HG03439 (cell line): ENCODE measurements around the gene NFKBIB.
"Not testable (repeated sequence)": the region's sequence is repeated elsewhere in the genome, so short reads cannot be mapped to it uniquely, and the experiment has no call there.

ENCODE experiments used
- ATAC-seq: cut with Tn5 transposase; IDR thresholded peaks from one replicate; pipeline ENCODE4 v1.9.1; 2021; ENCODE audit warnings: mild to moderate bottlenecking, moderate library complexity; ENCODE audit not compliant: unreplicated experiment

The NFKBIB gene, protein sequence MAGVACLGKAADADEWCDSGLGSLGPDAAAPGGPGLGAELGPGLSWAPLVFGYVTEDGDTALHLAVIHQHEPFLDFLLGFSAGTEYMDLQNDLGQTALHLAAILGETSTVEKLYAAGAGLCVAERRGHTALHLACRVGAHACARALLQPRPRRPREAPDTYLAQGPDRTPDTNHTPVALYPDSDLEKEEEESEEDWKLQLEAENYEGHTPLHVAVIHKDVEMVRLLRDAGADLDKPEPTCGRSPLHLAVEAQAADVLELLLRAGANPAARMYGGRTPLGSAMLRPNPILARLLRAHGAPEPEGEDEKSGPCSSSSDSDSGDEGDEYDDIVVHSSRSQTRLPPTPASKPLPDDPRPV

DNA sequence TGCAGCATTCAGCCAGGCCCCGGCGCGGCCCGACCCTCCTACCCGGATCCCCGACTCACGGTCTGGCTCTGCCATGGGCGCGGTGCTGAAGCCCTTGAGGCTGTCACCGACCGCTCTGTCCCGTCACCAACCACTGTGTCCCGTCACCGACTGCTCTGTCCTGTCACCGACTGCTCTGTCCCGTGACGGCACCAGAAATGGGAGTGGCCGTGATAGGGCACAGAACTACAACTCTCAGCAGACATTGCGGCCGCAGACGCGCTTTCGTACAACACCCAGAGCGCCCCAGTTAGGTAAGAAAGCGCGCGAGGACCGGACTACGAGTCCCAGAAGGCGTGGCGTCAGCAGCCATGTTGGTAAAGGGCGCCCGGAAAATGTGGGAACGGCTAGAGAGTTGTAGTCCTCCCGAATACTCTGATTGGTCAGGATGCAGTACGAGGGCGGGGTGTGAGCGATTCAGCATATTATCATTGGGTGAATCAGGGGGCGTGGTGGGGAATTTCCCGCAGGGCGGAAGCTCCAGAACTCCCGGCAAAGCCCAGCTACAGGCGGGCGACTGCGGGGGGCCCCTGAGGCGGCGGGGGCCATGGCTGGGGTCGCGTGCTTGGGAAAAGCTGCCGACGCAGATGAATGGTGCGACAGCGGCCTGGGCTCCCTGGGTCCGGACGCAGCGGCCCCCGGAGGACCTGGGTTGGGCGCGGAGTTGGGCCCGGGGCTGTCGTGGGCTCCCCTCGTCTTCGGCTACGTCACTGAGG lies at the start of gene NFKBIB, which contains the start of gene SIRT2:
TSS of gene NFKBIB (plus strand) at position 523 of the 755 bp plus-strand sequence. CDS start at position 587, 64 bp downstream.
TSS of gene SIRT2 (minus strand) at position 172 of the 755 bp plus-strand sequence. CDS start at position 75, 97 bp downstream.
- peak; percentile 93 for ATAC-seq

DNA sequence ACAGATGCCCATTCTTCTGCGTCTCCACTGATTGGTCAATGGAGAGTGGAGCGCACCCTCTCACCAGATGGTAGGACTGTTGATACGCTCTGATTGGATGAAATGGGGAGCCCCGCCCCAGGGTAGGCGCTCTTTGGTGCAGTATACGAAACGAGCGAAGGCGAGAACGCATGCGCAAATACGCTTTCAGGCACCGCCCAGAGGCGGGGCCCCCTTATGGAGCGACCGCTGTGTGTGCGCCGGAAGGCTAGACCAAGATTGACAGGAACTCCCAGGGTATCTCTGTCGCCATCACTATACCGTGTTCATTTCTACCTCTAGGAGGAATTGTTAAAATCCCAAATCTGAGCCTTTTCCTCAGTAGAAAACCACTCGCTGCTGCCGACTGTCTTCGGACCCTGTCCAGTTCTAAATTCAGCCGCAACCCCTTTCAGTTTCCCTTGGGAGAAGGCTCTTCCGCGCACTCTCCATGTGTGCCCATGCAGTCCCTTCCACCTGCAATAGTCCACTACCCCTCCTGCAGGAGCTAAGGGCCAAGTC lies 49.3 kb upstream of the NFKBIB start:
- peak; percentile 76 for ATAC-seq

DNA sequence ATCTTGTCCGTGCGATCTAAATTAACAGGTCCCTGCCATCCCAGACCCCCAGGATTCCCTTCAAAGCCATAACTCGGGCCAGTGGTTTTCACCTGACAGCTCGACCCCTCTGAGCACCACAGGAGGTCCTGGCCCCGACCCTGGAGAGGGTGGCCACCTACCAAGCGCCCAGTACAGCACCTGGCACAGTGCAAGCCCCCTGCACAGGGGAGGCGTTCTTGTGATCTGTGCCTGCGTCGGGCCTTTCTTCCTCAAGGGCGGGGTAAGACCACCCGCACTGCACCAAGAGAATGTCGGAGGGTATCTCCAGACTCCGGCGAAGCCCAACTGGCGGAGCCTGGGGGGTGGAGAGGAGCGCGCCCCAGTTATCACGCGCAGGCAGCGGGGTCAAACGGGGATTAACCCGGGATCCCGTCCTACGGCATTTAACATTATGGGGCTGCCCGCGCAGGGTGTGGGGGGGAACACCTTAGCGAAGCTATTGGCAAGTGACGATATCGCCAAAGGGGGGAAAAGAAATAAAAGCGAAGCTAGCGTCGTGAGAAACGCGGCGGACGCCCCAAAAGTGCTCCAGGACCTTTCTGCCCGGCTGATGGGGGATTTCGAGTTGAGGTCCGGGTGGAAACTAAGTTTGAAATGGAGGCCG lies 48.7 kb upstream of the NFKBIB start:
- ATAC-seq = no peak

DNA sequence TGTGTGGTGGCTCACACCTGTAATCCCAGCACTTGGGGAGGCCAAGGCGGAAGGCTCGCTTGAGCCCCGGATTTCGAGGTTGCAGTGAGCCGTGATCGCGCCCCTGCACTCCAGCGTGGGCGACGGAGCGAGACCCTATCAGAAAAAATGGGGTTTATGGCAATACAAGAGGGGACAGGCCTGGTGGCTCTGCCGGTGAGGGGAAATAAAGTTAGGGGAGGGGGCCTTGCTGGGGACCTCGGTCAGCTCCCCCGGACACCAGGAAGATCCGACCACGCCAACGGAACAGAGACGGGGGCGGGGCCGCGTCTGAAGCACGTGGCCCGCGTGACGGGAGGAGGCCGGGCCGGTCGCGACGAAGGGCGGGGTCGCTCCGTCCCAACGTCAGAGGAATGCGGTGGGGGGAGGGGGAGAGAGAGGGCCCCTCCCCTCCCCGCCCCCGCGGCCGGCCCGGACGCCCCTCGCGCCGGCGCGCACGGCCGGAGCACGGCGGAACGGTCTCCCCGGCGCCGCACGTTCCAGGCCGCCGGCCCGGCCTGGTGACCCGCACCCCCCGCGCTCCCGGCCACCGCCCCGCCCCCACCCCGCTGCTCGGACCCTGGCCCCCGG lies 48.0 kb upstream of the NFKBIB start:
- peak; percentile 33 for ATAC-seq

DNA sequence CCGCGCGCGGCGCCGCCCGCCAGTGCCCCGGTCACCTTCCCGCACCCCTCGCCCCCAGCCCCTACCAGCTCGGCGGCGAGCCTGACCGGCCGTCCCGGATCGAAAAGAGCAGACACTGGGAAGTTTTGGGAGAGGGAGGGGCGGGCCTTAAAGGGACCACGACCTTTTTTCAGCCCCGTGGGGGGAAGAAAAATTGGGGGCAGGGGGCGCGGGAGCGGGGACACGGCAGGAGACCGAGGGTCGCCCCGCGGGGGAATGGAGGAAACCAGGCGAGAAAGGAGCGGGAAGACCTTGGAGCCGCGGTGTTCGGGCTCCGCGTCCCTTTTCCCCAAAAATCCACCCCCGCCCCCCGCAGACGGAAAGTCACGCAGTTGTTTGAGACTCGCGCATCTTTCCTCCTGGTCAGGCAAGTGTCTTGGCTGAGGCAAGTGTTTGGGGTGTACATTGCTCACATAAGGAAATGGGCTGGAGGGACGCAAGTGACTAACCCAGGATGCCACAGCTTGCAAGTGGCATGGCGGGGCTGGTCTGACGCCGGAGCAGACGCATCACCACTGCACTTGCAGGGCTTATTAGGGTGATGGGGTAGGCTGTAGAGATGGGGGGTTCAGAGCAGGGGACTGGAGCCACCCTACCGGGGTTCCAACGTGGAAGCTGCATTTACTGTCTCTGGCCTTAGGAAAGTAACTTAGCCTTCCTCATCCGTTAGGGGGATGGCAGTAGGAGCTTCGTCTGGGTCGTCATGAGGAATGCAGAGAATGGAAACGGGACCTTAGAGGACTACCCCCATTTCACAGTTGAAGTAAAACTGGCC lies 47.3 kb upstream of the NFKBIB start:
- no peak for ATAC-seq

DNA sequence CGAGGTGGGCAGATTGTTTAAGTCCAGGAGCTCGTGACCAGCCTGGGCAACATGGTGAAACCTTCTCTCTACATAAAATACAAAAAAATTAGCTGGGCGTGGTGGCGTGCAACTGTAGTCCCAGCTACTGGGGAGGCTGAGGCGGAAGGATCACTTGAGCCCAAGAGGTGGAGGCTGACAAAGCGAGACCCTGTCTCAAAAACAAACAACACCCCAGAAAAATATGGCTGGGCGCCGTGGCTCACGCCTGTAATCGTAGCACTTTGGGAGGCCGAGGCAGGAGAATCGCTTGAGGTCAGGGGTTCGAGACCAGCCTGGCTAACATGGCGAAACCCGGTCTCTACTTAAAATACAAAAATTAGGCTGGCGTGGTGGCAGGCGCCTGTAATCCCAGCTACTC lies 46.6 kb upstream of the NFKBIB start:
- ATAC-seq = no peak

DNA sequence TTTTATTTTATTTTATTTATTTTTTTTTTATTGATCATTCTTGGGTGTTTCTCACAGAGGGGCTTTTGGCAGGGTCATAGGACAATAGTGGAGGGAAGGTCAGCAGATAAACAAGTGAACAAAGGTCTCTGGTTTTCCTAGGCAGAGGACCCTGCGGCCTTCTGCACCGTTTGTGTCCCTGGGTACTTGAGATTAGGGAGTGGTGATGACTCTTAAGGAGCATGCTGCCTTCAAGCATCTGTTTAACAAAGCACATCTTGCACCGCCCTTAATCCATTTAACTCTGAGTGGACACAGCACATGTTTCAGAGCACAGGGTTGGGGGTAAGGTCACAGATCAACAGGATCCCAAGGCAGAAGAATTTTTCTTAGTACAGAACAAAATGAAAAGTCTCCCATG lies 44.8 kb upstream of the NFKBIB start:
- not testable (repeated sequence) for ATAC-seq

DNA sequence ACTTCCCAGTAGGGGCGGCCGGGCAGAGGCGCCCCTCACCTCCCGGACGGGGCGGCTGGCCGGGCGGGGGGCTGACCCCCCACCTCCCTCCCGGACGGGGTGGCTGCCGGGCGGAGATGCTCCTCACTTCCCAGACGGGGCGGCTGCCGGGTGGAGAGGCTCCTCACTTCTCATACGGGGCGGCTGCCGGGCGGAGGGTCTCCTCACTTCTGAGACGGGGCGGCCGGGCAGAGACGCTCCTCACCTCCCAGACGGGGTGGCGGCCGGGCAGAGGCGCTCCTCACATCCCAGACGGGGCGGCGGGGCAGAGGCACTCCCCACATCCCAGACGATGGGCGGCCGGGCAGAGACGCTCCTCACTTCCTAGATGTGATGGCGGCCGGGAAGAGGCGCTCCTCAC lies 44.0 kb upstream of the NFKBIB start:
- ATAC-seq = not testable (repeated sequence)

DNA sequence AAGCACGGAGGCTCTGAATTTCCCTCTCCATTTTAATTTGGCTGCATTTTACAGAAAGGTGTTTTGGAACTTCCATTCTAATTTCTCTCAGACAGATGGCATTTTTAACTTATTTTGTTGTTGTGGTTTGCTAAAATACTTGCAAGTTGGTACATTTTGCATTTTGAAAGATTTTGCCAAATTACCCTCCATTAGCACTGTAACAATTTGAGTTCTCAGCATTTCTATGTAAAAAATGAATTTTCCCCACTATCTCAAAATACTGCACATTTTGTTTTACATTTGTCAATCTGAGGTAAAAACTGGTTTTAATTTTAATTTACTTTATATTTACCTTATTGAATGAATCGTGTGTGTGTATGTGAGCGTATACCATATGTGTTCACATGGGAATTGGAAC lies 43.0 kb upstream of the NFKBIB start:
- no peak for ATAC-seq

DNA sequence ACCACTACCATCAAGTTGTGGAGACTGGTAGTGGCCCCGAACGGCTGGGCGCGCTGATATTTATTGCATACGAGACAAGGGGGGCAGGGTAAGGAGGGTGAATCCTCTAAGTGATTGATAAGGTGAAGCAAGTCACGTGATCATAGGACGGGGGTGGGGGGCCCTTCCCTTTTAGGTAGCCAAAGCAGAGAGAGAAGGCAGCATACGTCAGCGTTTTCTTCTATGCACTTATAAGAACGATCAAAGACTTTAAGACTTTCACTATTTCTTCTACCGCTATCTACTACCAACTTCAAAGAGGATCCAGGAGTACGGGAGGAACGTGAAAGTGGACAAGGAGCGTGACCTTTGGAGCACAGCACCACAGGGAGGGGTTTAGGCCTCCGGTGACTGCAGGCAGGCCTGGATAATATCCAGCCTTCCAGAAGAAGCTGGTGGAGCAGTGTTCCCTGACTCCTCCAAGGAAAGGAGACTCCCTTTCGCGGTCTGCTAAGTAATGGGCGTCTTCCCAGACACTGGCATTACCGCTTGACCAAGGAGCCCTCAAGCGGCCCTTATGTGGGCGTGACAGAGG lies 40.1 kb upstream of the NFKBIB start:
- ATAC-seq = not testable (repeated sequence)

DNA sequence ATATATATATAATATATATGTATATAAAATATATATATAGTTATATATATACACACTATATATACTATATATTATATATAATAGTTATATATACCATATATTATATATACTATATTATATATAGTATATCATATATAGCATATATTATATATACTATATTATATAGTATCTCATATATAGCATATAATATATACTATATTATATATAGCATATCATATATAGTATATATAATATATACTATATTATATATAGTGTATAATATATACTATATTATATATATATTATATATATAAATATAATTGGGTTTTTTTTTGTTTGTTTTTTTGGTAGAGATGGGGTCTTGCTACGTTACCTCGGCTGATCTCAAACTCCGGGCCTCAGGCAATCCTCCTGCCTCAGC lies 38.4 kb upstream of the NFKBIB start:
- ATAC-seq = no peak

DNA sequence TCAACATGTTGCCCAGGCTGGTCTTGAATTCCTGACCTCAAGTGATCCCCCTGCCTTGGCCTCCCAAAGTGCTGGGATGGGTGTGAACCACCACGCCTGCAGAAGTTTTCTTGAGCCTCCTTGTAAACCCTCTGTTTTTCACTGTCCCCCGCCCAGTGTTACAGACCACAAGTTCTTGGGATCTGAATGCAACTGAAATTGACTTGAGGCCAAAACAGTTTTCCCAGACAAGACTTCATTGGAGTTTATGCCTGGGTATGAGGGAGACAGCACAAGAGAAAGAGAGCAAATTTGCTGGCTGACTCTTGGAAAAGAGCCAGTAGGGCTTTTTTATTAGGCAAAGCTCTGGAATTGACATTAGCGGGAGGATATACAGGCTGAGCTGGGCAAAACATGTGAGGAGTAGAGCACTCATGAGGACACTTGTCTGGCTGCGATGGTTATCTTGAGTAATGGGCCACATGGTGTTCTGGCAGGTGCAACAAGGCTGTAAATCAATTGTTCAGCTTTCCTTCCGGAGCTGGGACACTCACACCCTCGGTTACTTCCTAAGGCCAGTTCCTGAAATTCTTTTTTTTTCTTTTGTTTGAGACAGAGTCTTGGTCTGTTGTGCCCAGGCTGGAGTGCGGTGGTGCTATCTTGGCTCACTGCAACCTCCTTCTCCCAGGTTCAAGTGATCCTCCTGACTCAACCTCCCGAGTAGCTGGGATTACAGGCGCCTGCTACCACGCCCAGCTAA lies 37.3 kb upstream of the NFKBIB start:
- no peak for ATAC-seq

DNA sequence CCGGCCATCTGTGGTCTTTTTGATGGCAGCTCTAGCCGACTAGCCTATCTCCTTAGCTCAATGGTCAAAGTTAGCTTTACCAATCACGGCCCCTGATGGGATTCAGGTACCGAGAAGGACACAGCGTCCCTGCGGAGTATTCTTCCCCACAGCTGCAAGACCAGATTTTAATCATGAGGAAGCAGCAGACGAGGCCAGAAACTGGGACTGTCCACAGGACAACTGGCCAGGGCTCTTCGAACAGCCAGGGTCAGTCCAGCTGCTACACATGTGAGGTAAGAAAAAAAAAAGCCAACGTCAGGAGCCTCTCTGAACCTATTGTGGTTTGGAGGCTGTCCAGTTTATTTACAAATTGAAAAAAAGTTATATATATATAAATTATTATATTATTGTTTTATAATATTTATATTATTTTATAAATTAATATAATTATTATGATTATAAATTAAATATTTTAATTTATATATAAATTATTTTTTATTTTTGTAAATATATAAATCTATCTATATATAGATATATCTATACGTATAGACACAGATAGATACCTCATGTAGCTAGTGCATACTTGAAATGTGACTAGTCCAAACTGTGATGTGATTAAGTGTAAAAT lies 32.5 kb upstream of the NFKBIB start:
- no peak for ATAC-seq

DNA sequence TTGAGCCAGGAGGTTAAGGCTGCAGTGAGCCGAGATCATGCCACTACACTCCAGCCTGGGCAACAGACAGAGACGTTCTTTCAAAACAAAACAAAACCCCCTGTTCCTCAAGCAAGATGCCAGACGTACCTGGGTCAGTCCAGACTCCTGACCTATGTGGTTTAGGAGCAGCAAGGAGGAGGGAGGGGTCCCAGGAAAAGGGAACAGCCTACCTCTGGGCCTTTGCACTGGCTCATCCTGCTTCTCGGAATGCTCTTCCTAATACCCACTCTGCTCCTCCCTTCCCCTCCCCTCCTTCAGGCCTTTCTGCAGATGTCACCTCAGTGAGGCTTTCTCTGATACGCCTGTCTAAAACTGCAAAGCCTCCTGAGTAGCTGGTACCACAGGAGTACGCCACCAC lies 31.2 kb upstream of the NFKBIB start:
- no peak for ATAC-seq

DNA sequence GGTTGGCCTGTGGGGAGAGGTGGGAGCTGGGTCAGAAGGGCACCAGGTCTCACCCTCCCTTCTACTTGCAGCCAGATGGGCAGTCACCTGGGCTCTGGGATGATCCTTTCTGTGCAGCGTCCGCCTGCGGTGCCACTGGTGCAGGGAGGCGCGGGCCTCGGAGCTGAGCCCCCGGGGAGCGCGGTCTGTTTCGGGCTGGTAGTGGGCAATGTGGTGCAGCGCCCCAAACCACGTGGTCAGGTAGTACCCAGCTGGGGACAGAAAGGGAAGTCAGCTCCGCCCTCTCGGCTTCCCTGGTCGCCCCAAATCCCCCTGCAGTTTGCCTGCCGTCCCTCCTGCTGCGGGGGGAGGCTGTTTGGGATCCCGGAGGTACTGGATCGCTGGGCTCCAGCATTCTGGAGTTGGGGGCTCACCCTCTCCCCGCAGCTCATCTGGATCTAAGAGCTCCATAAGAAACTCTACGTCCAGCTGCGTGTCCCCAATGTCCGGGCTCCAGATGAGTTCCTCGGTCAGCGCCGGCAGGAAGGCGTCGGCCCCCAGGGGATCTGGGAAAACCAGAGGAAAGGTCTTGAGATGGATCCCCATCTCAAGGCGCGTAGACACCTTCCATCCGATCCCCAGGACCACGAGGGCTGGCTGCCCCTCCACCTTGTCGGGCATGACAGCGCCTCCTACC lies 30.5 kb upstream of the NFKBIB start:
- ATAC-seq = peak; percentile 4

DNA sequence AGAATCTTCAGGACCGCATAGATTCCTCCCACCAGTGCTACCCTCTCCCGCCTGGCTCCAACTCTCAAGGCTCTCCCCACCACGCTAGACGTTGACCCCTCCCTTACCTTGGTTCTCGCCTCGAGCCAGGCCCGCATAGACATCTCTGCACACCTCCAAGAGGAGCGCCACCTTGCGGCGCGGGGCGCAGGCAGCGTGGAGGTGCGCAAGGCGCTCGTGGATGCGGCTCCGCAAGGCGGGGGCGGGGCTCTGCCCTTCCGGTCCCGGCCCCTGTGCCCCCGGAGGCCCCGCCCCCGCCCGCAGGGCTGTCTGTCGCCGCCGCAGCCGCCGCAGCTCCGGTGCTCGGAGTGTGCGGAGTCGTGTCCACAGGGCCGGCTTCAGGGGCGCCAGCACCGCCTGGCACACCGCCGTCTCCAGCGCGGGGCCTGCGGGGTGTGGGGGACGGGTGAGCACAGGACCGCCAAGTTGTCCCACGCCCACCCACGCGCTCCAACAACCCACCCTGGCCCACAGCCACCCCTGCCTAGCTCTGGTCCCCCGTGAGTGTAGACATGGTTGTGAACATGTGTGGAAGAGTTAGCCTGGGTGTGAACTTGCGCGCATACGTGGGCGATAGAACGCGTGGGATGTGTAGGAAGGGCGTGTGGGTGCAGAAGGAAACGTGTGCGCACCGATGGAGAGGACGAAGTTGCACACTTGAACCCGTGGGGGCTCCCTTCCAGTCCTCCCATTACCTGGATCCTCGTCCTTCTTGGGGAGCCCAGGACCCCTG lies 29.7 kb upstream of the NFKBIB start:
- ATAC-seq = peak; percentile 72

DNA sequence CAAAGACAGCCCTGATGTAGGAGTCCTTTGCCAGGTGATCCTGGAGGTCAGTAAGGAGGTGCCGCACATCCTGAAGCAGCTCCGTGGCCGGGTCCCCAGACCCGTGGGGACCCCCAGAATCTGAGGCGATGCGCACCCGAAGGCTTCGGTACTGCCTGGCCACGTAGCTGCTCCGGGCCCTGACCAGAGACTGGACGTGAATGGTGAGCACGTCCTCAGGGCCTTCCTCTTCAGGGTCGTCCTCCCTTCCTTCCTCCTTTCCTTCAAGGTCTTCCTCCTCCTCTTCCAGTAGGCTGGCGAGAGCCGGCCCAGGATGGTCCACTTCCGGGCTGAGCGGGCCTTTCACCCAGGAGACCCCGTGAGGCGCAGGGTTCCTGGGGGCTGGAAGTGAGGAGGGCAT lies 29.2 kb upstream of the NFKBIB start:
- ATAC-seq = no peak
